ENCODE results near the gene ZMYND8. TPM values are rescaled to one million over a fixed set of nuclear protein-coding genes. Genes with fewer than 3 reads are reported as not detected.

Gene ZMYND8
- total and polyA plus RNA-seq, 2 of the 4 experiments (the other 2 are of a cell fraction), result 24.0 to 28.2 TPM

GRCh38 chr20:47225458-47225857 lies 131.0 kb downstream of the ZMYND8 start:
- ATAC-seq (ENCODE audit: low read depth) (no peak), DNase-seq (no peak)
- in situ Hi-C loops (cut with MboI; ENCODE audit: low sequenced_read_pairs) (no loop called here), dilution Hi-C loops (cut with HindIII; ENCODE audit: low sequenced_read_pairs, unreplicated experiment) (no loop called here), intact Hi-C loops (cut with micrococcal nuclease) (no loop called here)
- WGBS, 2 experiments (ENCODE audit: extremely low coverage in 2 of 2, insufficient read length in 1 of 2), result no CpG with 5 or more reads among the region's 1 CpG
- CTCF ChIA-PET, result no interaction called here
- no peak overlapping the region for H2BK5ac ChIP-seq (ENCODE audit: low read depth, low read length, poor library complexity, severe bottlenecking)
- no peak overlapping the region for H3K9ac ChIP-seq (ENCODE audit: low read depth, low read length)
- TF ChIP-seq RCOR1 (IDR thresholded peaks at IDR 0.05; ENCODE audit: insufficient replicate concordance, low read length), result no peak
- TF ChIP-seq POLR2A (IDR thresholded peaks at IDR 0.05; ENCODE audit: low read depth, low read length), result no peak
- no peak for TF ChIP-seq USF2 (IDR thresholded peaks at IDR 0.05; ENCODE audit: low read depth, low read length)
- no peak for TF ChIP-seq CEBPB (IDR thresholded peaks at IDR 0.05; ENCODE audit: low read depth, low read length)
- TF ChIP-seq ELK1 (IDR thresholded peaks at IDR 0.05; ENCODE audit: borderline replicate concordance, low read depth, low read length), result no peak
- no peak for TF ChIP-seq NFE2L2 (IDR thresholded peaks at IDR 0.05; ENCODE audit: low read depth, low read length)
- no peak for TF ChIP-seq CTCF (conservative IDR thresholded peaks at IDR 0.05; ENCODE audit: low read depth, low read length)
- TF ChIP-seq FOS (IDR thresholded peaks at IDR 0.05; ENCODE audit: low read depth, low read length), result no peak
- TF ChIP-seq MAFK (IDR thresholded peaks at IDR 0.05; ENCODE audit: low read depth, low read length), result no peak
- no peak for TF ChIP-seq MXI1 (IDR thresholded peaks at IDR 0.05; ENCODE audit: borderline replicate concordance, low read depth, low read length)
- no peak for TF ChIP-seq MAZ (IDR thresholded peaks at IDR 0.05; ENCODE audit: borderline replicate concordance, low read depth, low read length)
- no peak for TF ChIP-seq RFX5 (IDR thresholded peaks at IDR 0.05; ENCODE audit: low read depth, low read length)
- TF ChIP-seq CHD1 (IDR thresholded peaks at IDR 0.05; ENCODE audit: low read depth, low read length), result no peak
- H2AK9ac ChIP-seq (replicated peaks; ENCODE audit: low read depth, low read length, poor library complexity), result no peak overlapping the region
- peaks cover 46% of the 10 kb centered on the region for H3K36me3 ChIP-seq (ENCODE audit: control insufficient read depth, insufficient read depth, low read length)
- POLR2A ChIA-PET (ENCODE audit: unreplicated experiment), result no interaction called here
- H3K4me3 ChIP-seq (ENCODE audit: insufficient read depth, low read depth, low read length), result no peak overlapping the region
- H3K9me1 ChIP-seq (ENCODE audit: insufficient read depth, low read length), result 0 out of 2 replicates have a peak, but pooled peaks cover 4% of the 10 kb centered on the region
- H2BK120ac ChIP-seq (ENCODE audit: low read depth, low read length), result no peak overlapping the region
- H3K23ac ChIP-seq (ENCODE audit: low read depth, low read length), result no peak overlapping the region
- no peaks in the 10 kb centered on the region for H3K9me3 ChIP-seq (ENCODE audit: control insufficient read depth, insufficient read depth, low read length)
- no peak overlapping the region for H3K56ac ChIP-seq (ENCODE audit: extremely low read depth, insufficient read depth, low read length)
- peaks cover 12 to 32% of the 10 kb centered on the region in 2 experiments for H3K79me1 ChIP-seq (ENCODE audit: low read depth in 1 of 2, low read length in 2 of 2)
- no peak overlapping the region for H2BK20ac ChIP-seq (ENCODE audit: low read depth, low read length)
- H3K4me2 ChIP-seq (ENCODE audit: low read depth, low read length), result no peak overlapping the region
- H2BK15ac ChIP-seq (ENCODE audit: low read depth, low read length), result no peak overlapping the region
- no peak overlapping the region for H3K14ac ChIP-seq (replicated peaks; ENCODE audit: low read depth, low read length)
- H3K4ac ChIP-seq (ENCODE audit: low read depth, low read length), result no peak overlapping the region
- no peaks in the 10 kb centered on the region for H3K4me1 ChIP-seq (ENCODE audit: control insufficient read depth, insufficient read depth, low read length)
- no peak overlapping the region for H2AFZ ChIP-seq (replicated peaks; ENCODE audit: low read length, poor library complexity)
- no peak overlapping the region for H3K18ac ChIP-seq (ENCODE audit: low read depth, low read length)
- no peaks in the 10 kb centered on the region for H4K20me1 ChIP-seq (ENCODE audit: insufficient read depth, low read length)
- no peak overlapping the region for H4K91ac ChIP-seq (ENCODE audit: insufficient read depth, low read depth, low read length)
- H4K8ac ChIP-seq (ENCODE audit: low read depth in 2 of 2, low read length in 2 of 2), result no peak overlapping the region
- no peaks in the 10 kb centered on the region for H3K27me3 ChIP-seq (ENCODE audit: control insufficient read depth, insufficient read depth, low read length)
- BruUV-seq (replicated peaks), result no TSS peak
- H2AK5ac ChIP-seq (ENCODE audit: low read depth, low read length), result no peak overlapping the region
- no peak overlapping the region for H3K27ac ChIP-seq (ENCODE audit: insufficient read depth, low read length)
- H4K5ac ChIP-seq (ENCODE audit: low read depth, low read length), result no peak overlapping the region

All from IMR-90 (cell line).